Endothelial cell (in vitro differentiated cells): ENCODE data around the gene PAX3. TPM values are rescaled to one million over a fixed set of nuclear protein-coding genes. Genes with fewer than 3 reads are reported as not detected.

Source experiments
- DNase-seq: peaks from one replicate; pipeline ENCODE4 v3.0.0; 2021; ENCODE audit warnings: low spot score
- H3K27ac Mint-ChIP-seq: one replicate; pipeline ENCODE4 v1.8.0; 2021; ENCODE audit warnings: mixed read lengths, inconsistent platforms; ENCODE audit not compliant: unreplicated experiment
- H3K27me3 Mint-ChIP-seq: one replicate; pipeline ENCODE4 v1.8.0; 2021; ENCODE audit warnings: mild to moderate bottlenecking, moderate library complexity, mixed read lengths, inconsistent platforms; ENCODE audit not compliant: unreplicated experiment
- H3K36me3 Mint-ChIP-seq: one replicate; pipeline ENCODE4 v1.8.0; 2021; ENCODE audit warnings: mild to moderate bottlenecking, low read depth, mixed read lengths, inconsistent platforms; ENCODE audit not compliant: unreplicated experiment
- H3K4me1 Mint-ChIP-seq: one replicate; pipeline ENCODE4 v1.8.0; 2021; ENCODE audit warnings: mild to moderate bottlenecking, mixed read lengths, inconsistent platforms; ENCODE audit not compliant: unreplicated experiment
- H3K4me3 Mint-ChIP-seq: one replicate; pipeline ENCODE4 v1.8.0; 2021; ENCODE audit warnings: mild to moderate bottlenecking, mixed read lengths, inconsistent platforms; ENCODE audit not compliant: unreplicated experiment
- H3K9me3 Mint-ChIP-seq: one replicate; pipeline ENCODE4 v1.8.0; 2021; ENCODE audit warnings: mixed read lengths, inconsistent platforms; ENCODE audit not compliant: unreplicated experiment
- total RNA-seq: library from RNA; stranded (reverse); fragmentation: NEBNext Ultra II Directional; extraction: Animal tissue kit (Norgen Biotek cat#: 25700); gene quantifications from one replicate; pipeline ENCODE4 v1.2.1, GENCODE V29; 2021; ENCODE audit not compliant: unreplicated experiment
- TF ChIP-seq, protein P1 (sequence below): fragments of 200-600 bp; sonication (generic); IDR thresholded peaks from one replicate; pipeline ENCODE4 v1.5.0; 2021; ENCODE audit warnings: antibody characterized with exemption; ENCODE audit not compliant: unreplicated experiment

The PAX3 gene
- total RNA-seq, 1 donor from 2014 or later = 16.5 TPM

DNA sequence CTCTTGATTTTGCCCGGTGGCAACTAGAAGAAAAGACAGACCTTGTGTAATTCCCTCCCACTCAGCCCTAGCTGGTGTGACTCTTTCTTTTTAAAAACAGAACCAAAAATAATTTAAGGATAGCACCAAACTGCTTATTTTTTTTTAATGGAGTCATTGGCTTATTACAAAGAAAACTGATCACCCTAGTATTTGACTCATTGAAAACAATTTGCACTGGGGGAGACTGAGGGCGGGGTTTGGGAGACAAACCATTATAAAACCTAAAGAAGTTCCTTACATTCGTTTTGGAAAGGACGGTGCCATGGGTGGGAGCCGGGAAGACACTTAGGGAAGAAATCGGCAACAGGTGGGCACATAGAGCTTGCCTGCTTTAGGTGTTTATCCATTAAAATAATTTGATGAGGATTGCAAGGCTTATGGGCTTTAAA, 2.5 kb downstream of the PAX3 start:
- H3K27ac Mint-ChIP-seq = peak overlapping the region; percentile 26
- H3K9me3 Mint-ChIP-seq = no peaks in the 10 kb centered on the region
- H3K27me3 Mint-ChIP-seq = peaks cover 59% of the 10 kb centered on the region
- peak overlapping the region; percentile 73 for H3K4me3 Mint-ChIP-seq
- H3K36me3 Mint-ChIP-seq = peaks cover 9% of the 10 kb centered on the region
- DNase-seq = no peak
- peaks cover 65% of the 10 kb centered on the region for H3K4me1 Mint-ChIP-seq
- TF ChIP-seq, protein P1, sequence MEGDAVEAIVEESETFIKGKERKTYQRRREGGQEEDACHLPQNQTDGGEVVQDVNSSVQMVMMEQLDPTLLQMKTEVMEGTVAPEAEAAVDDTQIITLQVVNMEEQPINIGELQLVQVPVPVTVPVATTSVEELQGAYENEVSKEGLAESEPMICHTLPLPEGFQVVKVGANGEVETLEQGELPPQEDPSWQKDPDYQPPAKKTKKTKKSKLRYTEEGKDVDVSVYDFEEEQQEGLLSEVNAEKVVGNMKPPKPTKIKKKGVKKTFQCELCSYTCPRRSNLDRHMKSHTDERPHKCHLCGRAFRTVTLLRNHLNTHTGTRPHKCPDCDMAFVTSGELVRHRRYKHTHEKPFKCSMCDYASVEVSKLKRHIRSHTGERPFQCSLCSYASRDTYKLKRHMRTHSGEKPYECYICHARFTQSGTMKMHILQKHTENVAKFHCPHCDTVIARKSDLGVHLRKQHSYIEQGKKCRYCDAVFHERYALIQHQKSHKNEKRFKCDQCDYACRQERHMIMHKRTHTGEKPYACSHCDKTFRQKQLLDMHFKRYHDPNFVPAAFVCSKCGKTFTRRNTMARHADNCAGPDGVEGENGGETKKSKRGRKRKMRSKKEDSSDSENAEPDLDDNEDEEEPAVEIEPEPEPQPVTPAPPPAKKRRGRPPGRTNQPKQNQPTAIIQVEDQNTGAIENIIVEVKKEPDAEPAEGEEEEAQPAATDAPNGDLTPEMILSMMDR = no peak

DNA sequence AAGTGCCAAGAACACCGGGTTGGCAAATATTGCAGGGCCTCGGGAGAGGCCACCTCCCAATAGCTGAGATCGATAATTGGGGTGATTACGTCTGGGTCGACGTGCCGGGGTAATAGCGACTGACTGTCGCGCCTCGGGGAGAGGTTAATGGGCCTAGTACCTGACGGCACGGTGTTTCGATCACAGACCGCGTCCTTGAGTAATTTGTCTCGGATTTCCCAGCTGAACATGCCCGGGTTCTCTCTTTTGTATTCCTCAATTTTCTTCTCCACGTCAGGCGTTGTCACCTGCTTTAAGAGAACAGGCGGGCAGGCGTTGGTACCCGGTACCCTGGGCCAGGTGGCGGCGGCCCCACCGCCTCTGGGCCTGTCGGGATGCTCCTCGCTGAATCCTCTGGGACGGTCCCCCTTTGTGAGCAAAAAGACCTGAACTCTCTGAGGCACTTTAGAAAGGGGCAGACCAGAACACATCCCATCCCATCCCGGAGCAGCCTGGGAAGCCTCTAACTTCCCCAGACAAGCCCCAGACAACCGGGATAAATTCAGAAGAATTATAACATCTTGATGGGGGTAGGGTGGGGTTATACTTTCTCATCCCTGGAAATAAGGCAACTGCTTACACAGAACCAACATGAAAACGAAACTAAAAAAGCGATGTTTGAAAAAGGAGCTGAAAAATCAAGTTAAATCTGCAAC, 3.3 kb downstream of the PAX3 start:
- peaks cover 61% of the 10 kb centered on the region for H3K4me1 Mint-ChIP-seq
- peaks cover 52% of the 10 kb centered on the region for H3K27me3 Mint-ChIP-seq
- no peak for DNase-seq
- TF ChIP-seq, protein P1 = no peak
- H3K4me3 Mint-ChIP-seq = peak overlapping the region; percentile 52
- peaks cover 9% of the 10 kb centered on the region for H3K36me3 Mint-ChIP-seq
- H3K9me3 Mint-ChIP-seq = no peaks in the 10 kb centered on the region
- H3K27ac Mint-ChIP-seq = peak overlapping the region; percentile 32

DNA sequence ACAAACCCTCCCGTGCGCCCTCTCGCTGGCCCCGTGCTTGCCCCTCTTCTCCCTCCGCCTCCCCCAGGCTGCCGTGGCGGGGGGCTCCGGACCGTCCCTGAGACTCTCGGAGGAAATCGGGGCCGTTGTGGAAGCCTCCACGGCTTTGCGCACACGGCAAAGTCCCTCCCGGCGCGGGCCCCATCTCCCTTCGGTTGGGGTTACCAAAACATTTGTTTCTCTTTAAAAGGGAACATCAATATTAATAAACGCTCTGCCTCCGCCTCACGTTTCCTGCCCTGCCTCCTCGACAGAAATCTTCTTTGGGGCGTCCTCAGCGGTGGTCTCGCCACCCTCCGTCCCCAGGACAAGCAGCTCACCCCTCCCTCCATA, 3.8 kb downstream of the PAX3 start:
- peak overlapping the region; percentile 52 for H3K4me3 Mint-ChIP-seq
- H3K27me3 Mint-ChIP-seq = peaks cover 47% of the 10 kb centered on the region
- TF ChIP-seq, protein P1 = no peak
- H3K27ac Mint-ChIP-seq = peak overlapping the region; percentile 32
- no peaks in the 10 kb centered on the region for H3K9me3 Mint-ChIP-seq
- DNase-seq = no peak
- peaks cover 9% of the 10 kb centered on the region for H3K36me3 Mint-ChIP-seq
- H3K4me1 Mint-ChIP-seq = peaks cover 61% of the 10 kb centered on the region

DNA sequence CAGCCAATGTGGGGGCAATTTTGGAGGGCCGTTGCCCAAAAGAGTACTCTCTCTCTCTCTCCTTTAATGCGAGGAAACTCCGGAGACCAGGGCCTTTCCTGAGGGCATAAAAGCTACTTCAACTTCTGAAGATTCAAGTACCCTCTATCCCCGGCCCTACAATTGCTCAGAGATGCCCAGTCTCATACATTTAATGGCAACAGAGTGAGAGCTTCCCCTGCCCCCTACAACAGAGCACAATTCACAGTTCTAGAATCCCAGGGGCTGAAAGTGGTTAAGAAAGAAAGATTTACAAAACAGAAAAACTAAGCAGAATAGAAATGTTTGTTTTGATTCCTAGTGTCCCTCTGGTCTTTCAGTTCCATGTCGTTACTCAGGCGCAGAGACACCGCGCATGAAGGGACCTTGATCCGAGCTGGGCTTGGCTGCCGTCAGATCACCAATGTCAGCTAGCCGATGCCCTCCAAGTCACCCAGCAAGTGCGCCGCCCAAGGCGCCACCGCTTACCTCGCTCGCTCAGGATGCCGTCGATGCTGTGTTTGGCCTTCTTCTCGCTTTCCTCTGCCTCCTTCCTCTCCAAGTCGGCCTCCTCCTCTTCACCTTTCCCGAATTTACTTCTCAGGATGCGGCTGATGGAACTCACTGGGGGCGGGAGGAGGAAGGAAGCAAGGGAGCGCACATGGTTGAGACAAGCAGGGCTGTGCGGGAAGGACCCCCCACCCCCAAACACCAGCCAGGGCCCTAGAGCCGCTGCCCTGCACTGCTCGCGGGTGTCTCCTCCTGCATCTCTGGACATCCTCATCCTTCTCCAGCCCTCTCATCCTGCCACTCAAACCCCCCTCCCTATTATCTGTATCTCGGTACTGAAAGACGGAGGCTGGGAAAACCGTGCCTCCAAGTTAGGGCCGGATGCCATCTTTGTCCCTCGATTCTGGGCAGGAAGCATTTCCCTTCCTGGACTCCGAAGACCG, 4.9 kb downstream of the PAX3 start:
- Mint-ChIP-seq H3K9me3 (no peaks in the 10 kb centered on the region), H3K27ac (peak overlapping the region; percentile 78), H3K36me3 (peaks cover 4% of the 10 kb centered on the region), H3K27me3 (peaks cover 40% of the 10 kb centered on the region), H3K4me3 (peak overlapping the region; percentile 31), H3K4me1 (peaks cover 60% of the 10 kb centered on the region)
- DNase-seq = no peak
- TF ChIP-seq, protein P1 = no peak
